GM12873 (cell line): Measurements from ENCODE around the gene SIGLEC1.

Experiments
- TF ChIP-seq, protein P1 (sequence below): IDR thresholded peaks from 2 replicates; pipeline ENCODE4 v1.5.1; 2012; ENCODE audit warnings: low read depth, mild to moderate bottlenecking, moderate library complexity, low read length, control low read depth; ENCODE audit not compliant: insufficient read depth; ENCODE audit errors: missing control alignments

Gene SIGLEC1

DNA sequence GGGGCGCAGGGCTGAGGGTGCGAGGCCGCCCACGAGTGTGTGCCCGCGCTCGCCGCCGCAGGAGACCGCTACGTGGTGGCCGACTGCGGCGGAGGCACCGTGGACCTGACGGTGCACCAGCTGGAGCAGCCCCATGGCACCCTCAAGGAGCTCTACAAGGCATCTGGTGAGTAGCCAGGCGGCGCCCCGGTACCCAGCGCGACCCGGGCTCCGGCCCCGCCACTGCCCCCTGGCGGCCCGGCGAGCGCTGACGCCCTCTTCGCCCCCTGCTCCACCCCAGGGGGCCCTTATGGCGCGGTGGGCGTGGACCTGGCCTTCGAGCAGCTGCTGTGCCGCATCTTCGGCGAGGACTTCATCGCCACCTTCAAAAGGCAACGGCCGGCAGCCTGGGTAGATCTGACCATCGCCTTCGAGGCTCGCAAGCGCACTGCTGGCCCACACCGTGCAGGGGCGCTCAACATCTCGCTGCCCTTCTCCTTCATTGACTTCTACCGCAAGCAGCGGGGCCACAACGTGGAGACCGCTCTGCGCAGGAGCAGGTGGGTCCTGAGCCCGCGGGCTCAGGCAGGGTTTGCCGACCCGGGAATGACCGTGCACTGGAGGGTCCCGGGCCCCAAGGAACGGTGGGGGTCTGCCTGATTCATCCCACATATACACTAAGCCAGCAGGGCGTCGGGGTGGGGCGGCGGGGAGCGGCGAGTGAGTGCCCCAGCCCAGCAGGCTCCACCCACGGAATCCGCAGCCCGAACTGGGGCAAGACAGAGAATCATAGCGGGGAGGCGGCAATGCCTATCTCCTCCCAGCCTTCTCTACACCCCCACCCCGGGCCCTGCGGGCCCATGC is 37.5 kb upstream of the SIGLEC1 start:
- TF ChIP-seq, protein P1, sequence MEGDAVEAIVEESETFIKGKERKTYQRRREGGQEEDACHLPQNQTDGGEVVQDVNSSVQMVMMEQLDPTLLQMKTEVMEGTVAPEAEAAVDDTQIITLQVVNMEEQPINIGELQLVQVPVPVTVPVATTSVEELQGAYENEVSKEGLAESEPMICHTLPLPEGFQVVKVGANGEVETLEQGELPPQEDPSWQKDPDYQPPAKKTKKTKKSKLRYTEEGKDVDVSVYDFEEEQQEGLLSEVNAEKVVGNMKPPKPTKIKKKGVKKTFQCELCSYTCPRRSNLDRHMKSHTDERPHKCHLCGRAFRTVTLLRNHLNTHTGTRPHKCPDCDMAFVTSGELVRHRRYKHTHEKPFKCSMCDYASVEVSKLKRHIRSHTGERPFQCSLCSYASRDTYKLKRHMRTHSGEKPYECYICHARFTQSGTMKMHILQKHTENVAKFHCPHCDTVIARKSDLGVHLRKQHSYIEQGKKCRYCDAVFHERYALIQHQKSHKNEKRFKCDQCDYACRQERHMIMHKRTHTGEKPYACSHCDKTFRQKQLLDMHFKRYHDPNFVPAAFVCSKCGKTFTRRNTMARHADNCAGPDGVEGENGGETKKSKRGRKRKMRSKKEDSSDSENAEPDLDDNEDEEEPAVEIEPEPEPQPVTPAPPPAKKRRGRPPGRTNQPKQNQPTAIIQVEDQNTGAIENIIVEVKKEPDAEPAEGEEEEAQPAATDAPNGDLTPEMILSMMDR = peak; percentile 67

DNA sequence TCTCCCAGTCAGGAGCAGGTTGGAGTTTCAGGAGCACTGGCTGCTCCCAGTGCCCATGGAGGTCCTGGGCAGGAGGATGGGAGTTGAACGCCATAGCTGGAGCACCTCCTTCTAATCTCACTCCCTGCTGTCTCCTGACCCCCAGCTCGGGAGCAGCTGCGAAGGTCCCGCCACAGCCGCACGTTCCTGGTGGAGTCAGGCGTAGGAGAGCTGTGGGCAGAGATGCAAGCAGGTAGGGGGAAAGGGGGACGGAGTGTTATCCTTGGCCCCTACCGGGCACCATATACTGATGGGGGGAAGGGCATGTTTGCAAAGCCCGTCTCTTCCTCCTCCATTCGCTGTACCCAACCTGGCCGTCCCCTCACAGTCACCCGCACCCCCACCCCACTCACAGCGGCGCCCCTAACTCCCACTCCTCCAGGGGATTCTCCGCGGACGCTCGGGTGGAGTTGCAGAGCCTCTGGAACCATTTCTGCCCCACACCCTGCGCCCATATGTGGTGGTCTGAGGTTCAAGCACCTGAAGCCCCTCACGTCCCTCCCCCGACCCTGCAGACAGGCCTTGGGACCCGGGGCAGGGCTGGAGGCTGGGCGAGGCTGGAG is 36.8 kb upstream of the SIGLEC1 start:
- TF ChIP-seq, protein P1 = no peak

DNA sequence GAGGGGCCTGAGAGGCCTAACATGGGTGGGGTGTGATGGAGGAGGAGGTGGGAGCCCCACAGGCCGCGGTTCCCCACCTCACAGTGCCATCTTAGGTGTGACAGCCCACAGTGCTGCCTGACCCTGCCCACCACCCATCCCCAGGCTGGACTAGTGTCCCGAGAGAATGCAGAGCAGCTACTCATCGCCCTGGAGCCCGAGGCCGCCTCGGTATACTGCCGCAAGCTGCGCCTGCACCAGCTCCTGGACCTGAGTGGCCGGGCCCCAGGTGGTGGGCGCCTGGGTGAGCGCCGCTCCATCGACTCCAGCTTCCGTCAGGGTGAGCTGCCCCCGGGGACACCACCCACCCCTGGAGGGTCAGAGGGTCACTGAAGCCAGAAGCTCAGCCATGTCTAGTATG is 35.7 kb upstream of the SIGLEC1 start:
- TF ChIP-seq, protein P1 = no peak

DNA sequence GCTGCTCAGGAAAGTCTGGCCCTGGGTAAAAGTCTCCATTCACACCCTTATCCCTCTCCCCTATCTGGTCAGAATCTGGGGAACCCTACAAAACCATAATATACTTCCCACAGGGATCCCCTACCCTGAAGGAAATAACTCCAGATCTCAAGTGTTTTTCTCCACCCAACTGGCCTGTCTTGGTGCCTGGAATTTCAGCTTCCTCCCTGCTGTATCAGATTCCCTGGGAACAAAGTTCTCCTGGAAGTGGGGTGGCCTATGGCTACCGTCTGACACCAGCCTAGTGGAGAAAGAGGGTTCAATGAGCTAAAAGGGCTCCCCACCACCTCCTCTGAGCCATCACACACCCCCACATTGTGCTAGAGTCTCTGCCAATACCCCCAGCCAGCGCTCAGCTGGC is 35.1 kb upstream of the SIGLEC1 start:
- TF ChIP-seq, protein P1 = no peak

GRCh38 chr20:3745686-3746173 is 33.3 kb upstream of the SIGLEC1 start:
- TF ChIP-seq, protein P1 = no peak

DNA sequence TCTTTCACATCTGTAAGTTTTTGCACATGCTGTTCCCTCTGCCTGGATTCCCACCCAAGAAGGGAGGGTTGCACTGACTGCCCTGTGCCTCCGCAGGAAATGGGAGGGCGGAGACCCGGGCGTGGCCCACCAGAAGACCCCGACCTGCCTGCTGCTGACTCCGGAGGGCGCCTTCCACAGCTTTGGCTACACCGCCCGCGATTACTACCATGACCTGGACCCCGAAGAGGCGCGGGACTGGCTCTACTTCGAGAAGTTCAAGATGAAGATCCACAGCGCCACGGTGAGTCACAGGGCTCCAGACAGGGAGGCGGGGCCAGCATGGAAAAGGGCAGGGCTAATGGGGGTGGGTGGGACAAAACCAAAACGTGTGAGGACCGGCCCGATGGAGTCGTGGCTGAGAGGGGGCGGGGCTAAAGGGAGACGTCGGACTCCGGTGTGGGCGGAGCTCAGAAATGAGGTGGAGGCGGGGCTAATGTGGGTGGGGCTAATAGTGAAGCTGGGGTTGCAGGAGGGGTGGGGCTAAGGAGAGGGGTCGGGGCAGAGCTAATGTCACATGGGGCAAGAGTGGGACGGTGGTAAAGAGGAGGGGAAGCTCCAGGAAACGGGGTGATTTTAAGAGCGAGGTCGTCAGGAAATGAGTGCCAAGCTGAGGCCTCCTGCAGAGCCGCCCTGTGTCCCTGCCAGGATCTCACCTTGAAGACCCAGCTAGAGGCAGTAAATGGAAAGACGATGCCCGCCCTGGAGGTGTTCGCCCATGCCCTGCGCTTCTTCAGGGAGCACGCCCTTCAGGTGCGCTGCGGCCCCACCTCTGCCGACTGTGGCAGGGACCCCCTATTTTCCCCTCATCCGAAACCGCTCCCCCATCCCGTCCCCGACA is 32.6 kb upstream of the SIGLEC1 start:
- TF ChIP-seq, protein P1 = no peak
